Stimulated activated CD8-positive, alpha-beta memory T cell treated with anti-CD3 and anti-CD28 coated beads, Interleukin-7, amount 100 ng/mL, for 1 hour (primary cell): Measurements from ENCODE around the gene PXK.
A peak's percentile ranks its signal among the peaks of the same experiment; 100 is the strongest.
"Not testable (repeated sequence)": the region's sequence is repeated elsewhere in the genome, so short reads cannot be mapped to it uniquely, and the experiment has no call there.

Experiments
- DNase-seq, 2 donors: peaks; one replicate each; pipeline ENCODE4 v3.0.0-alpha.2; 2020; ENCODE audit warnings: low read depth in 2 of 2

Gene PXK

GRCh38 chr3:58332575-58333188 lies at the start of gene PXK:
Gene PXK (plus strand): TSS chr3:58332892. CDS start chr3:58332989, 97 bp downstream.
- peak; percentile 51 to 55 for DNase-seq

- DNase-seq, result no peak
These were observed 47.4 kb upstream of the PXK start for GRCh38 chr3:58285334-58285733.

GRCh38 chr3:58287354-58287753 lies 45.3 kb upstream of the PXK start:
- no peak for DNase-seq

GRCh38 chr3:58288011-58288728 lies 44.5 kb upstream of the PXK start:
- DNase-seq, result no peak

GRCh38 chr3:58288964-58289613 lies 43.6 kb upstream of the PXK start:
- not testable (repeated sequence) for DNase-seq

GRCh38 chr3:58290446-58290845 lies 42.2 kb upstream of the PXK start:
- not testable (repeated sequence) for DNase-seq

- no peak for DNase-seq
These were observed 40.9 kb upstream of the PXK start for GRCh38 chr3:58291671-58292338.

GRCh38 chr3:58292866-58293265 lies 39.8 kb upstream of the PXK start:
- no peak for DNase-seq

GRCh38 chr3:58293516-58293915 lies 39.2 kb upstream of the PXK start:
- DNase-seq, result no peak

- DNase-seq, result no peak
These were observed 36.4 kb upstream of the PXK start for GRCh38 chr3:58296269-58296668.

- no peak for DNase-seq
These were observed 35.8 kb upstream of the PXK start for GRCh38 chr3:58296843-58297242.

- no peak for DNase-seq
These were observed 34.5 kb upstream of the PXK start for GRCh38 chr3:58298190-58298589.

GRCh38 chr3:58299075-58299474 lies 33.6 kb upstream of the PXK start:
- DNase-seq, result no peak

GRCh38 chr3:58299839-58300516 lies 32.7 kb upstream of the PXK start:
- no peak for DNase-seq

- DNase-seq, result peak; percentile 97 to 99
These were observed 26.6 kb upstream of the PXK start, which contains the start of the genes HTD2 and RPP14 for GRCh38 chr3:58305882-58306711. Gene HTD2 (plus strand): TSS chr3:58306520. CDS start chr3:58317614, 11,094 bp downstream. Gene RPP14 (plus strand): TSS chr3:58306245. CDS start chr3:58310330, 4,085 bp downstream.

- no peak for DNase-seq
These were observed 25.0 kb upstream of the PXK start for GRCh38 chr3:58307639-58308215.

GRCh38 chr3:58308728-58309127 lies 24.0 kb upstream of the PXK start:
- DNase-seq, result no peak

GRCh38 chr3:58317811-58318210 lies 14.9 kb upstream of the PXK start:
- DNase-seq, result no peak

- DNase-seq, result no peak
These were observed 10.9 kb upstream of the PXK start for GRCh38 chr3:58321791-58322190.

- DNase-seq, result no peak
These were observed 9.9 kb upstream of the PXK start for GRCh38 chr3:58322793-58323192.
